Ovary (tissue), 9 donors: Measurements from ENCODE around the gene CCNT1. TPM values are rescaled to one million over a fixed set of nuclear protein-coding genes. Genes with fewer than 3 reads are reported as not detected.
"Not testable (repeated sequence)": the region's sequence is repeated elsewhere in the genome, so short reads cannot be mapped to it uniquely, and the experiment has no call there.

Experiments used
- DNase-seq, 5 donors: peaks; one replicate each; pipeline ENCODE4 v3.0.0-alpha.2; 2019 to 2020
- H3K27ac ChIP-seq, 2 donors: fragments of 200-600 bp; one replicate each; pipeline versions ENCODE4 v1.5.1 to v1.8.0; 2019 to 2022
- H3K27me3 ChIP-seq: fragments of 200-600 bp; one replicate; pipeline ENCODE4 v1.8.0; 2022
- H3K36me3 ChIP-seq: fragments of 200-600 bp; sonication (generic); one replicate; pipeline ENCODE4 v1.5.1; 2019
- H3K4me1 ChIP-seq: one replicate; pipeline ENCODE4 v1.8.1; 2013; ENCODE audit warnings: mild to moderate bottlenecking, moderate library complexity; ENCODE audit not compliant: insufficient read depth
- H3K4me3 ChIP-seq: fragments of 200-600 bp; sonication (generic); one replicate; pipeline ENCODE4 v1.5.1; 2017
- H3K9me3 ChIP-seq, 2 donors: fragments of 200-600 bp in 1 of 2; sonication (generic) in 1 of 2; one replicate each; pipeline versions ENCODE4 v1.5.1 to v1.8.1; 2013 to 2019; ENCODE audit warnings: mild to moderate bottlenecking in 1 of 2, moderate library complexity in 1 of 2
- EP300 ChIP-seq: sonication (generic); formaldehyde crosslinking; IDR thresholded peaks from one replicate; pipeline ENCODE4 v1.6.1; 2017; ENCODE audit warnings: antibody characterized with exemption
- POLR2A ChIP-seq: fragments of 450-650 bp; IDR thresholded peaks from one replicate; pipeline ENCODE4 v1.6.1; 2017; ENCODE audit warnings: antibody characterized with exemption, mild to moderate bottlenecking, moderate library complexity
- WGBS, 3 donors: extraction: QIAGEN DNeasy Blood & Tissue Kit in 1 of 3; methylation state at CpG; one replicate each; pipeline versions ENCODE4 v1.1.5 to v1.1.7; 2013 to 2017; 5-methylcytosine and 5-hydroxymethylcytosine counted together
- intact Hi-C, 4 donors: fragments of 100-400 bp; cut with DNase I; formaldehyde crosslinking; loops; one replicate each; pipeline versions ENCODE4 v1.11.0 to v1.15.1; 2022 to 2023
- polyA plus RNA-seq, 2 donors: library from polyadenylated mRNA; stranded (reverse); fragments of 200-250 nt in 1 of 2; fragments of 350-450 nt in 1 of 2; fragmentation: Illumina TruSeq in 1 of 2; extraction: RNeasy Lipid Tissue Mini Kit (QIAGEN cat#74804) in 1 of 2; gene quantifications; one replicate each; pipeline ENCODE4 v1.2.3, GENCODE V29; 2013 to 2014
- total RNA-seq, 7 donors: library from RNA; depleted of rRNA in 2 of 7; stranded (reverse); fragments of >200 nt in 2 of 7; fragmentation: NEBNext Ultra II Directional in 3 of 7; extraction: Animal tissue kit (Norgen Biotek cat#: 25700) in 3 of 7; gene quantifications; one replicate each; pipeline versions ENCODE4 v1.1.0 to v1.2.4, GENCODE V29; 2016 to 2023
- TF ChIP-seq, protein P1 (sequence below), 3 donors: fragments of 450-650 bp in 2 of 3; fragments of 200-600 bp in 1 of 3; IDR thresholded peaks; one replicate each; pipeline versions ENCODE4 v1.5.1 to v1.8.0; 2016 to 2022; ENCODE audit warnings: antibody characterized with exemption in 3 of 3, mild to moderate bottlenecking in 1 of 3
- donor health status: DM: no; HTN: no; CAD: no; lungs with moderate emphysema.
- donor health status: DM: no; HTN: no; CAD: no.
- donor health status: Bipolar disorder and iron deficiency.
- donor health status: DM: yes; HTN: yes; CAD: no.
- donor health status: DM: no; HTN: no; CAD: no.
- donor health status: DM: yes; HTN: yes; CAD: no.

CCNT1 gene
- total and polyA plus RNA-seq, 9 donors = 7.5 to 48.8 (median 33.4) TPM

GRCh38 chr12:48659863-48660262 lies 56.6 kb downstream of the CCNT1 start:
- Histone ChIP-seq H3K36me3 (no peaks in the 10 kb centered on the region), H3K4me3 (no peak overlapping the region), H3K27me3 (no peaks in the 10 kb centered on the region), H3K27ac (no peak overlapping the region), H3K9me3 (no peaks in the 10 kb centered on the region), H3K4me1 (no peaks in the 10 kb centered on the region)
- WGBS, 3 donors = 93 to 95% (median 94%) methylated on average over 4 of the region's 4 CpGs
- intact Hi-C loops = no loop called here
- DNase-seq = no peak
- TF ChIP-seq POLR2A = no peak
- no peak for TF ChIP-seq EP300
- TF ChIP-seq, protein P1, sequence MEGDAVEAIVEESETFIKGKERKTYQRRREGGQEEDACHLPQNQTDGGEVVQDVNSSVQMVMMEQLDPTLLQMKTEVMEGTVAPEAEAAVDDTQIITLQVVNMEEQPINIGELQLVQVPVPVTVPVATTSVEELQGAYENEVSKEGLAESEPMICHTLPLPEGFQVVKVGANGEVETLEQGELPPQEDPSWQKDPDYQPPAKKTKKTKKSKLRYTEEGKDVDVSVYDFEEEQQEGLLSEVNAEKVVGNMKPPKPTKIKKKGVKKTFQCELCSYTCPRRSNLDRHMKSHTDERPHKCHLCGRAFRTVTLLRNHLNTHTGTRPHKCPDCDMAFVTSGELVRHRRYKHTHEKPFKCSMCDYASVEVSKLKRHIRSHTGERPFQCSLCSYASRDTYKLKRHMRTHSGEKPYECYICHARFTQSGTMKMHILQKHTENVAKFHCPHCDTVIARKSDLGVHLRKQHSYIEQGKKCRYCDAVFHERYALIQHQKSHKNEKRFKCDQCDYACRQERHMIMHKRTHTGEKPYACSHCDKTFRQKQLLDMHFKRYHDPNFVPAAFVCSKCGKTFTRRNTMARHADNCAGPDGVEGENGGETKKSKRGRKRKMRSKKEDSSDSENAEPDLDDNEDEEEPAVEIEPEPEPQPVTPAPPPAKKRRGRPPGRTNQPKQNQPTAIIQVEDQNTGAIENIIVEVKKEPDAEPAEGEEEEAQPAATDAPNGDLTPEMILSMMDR (IDR thresholded peaks at IDR 0.05) = no peak

DNA sequence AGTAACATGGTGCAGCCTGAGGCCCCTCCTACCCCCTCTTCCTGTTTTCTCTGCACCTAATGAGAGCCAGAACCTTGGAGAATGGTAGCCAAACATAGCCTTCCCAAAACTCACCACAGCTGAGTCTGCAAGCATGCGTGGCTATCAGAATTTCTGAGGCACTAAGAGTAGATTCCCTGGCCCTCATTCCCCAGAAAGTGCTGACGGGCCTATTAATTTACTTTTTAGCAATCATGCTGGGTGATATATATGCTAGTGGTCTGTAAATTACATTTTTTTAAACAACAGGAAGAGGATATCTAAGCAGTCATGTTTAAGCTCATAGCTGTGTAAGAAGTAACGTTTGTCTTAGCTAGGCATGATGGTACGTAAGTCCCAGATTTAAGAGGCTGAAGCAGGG lies 64.8 kb downstream of the CCNT1 start:
- Histone ChIP-seq H3K36me3 (no peaks in the 10 kb centered on the region), H3K27ac (no peak overlapping the region), H3K4me1 (no peaks in the 10 kb centered on the region), H3K4me3 (no peak overlapping the region), H3K27me3 (no peaks in the 10 kb centered on the region), H3K9me3 (no peaks in the 10 kb centered on the region)
- intact Hi-C loops = no loop called here
- TF ChIP-seq POLR2A = no peak
- TF ChIP-seq, protein P1 (IDR thresholded peaks at IDR 0.05) = no peak
- no peak for TF ChIP-seq EP300
- 55 to 71% (median 68%) methylated on average over 4 of the region's 4 CpGs for WGBS, 3 donors
- no peak for DNase-seq

DNA sequence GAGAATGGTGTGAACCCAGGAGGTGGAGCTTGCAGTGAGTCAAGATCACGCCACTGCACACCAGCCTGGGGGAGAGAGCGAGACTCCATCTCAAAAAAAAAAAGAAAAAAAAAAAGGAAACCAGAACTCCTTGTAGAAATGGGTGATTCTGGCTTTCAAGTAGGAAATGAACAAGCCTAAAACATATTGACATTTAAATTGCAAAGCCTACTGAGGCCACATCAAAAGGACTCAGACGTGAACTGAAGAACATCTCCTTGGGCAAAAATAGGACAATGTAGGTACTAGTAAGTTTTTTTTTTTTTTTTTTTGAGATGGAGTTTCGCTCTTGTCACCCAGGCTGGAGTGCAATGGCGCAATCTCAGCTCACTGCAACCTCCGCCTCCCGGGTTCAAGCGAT lies 71.2 kb downstream of the CCNT1 start:
- H3K9me3 ChIP-seq, H3K4me1 ChIP-seq, DNase-seq, H3K36me3 ChIP-seq, intact Hi-C loops, H3K4me3 ChIP-seq, H3K27ac ChIP-seq, H3K27me3 ChIP-seq: not testable (repeated sequence)
- 94 to 97% (median 96%) methylated on average over 8 of the region's 8 CpGs for WGBS, 3 donors

DNA sequence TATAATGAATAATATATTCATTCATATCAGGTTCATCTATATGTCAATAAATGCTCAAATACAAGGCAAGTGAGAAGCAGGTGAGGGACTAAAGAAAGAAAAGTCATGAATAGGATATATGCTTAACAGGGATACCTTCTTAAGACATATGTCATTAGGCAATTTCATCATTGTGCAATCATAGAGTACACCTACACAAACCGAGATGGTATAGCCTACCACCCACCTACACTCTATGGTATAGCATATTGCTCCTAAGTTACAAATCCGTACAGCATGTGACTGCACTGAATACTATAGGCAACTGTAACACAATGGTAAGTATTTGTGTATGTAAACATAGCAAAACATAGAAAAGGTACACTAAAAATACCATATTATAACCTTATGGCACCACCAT lies 73.5 kb downstream of the CCNT1 start:
- DNase-seq = no peak
- Histone ChIP-seq H3K27me3 (no peaks in the 10 kb centered on the region), H3K36me3 (no peaks in the 10 kb centered on the region), H3K27ac (no peak overlapping the region), H3K4me1 (no peaks in the 10 kb centered on the region), H3K9me3 (no peaks in the 10 kb centered on the region), H3K4me3 (no peak overlapping the region)
- TF ChIP-seq POLR2A (no peak), EP300 (no peak)
- TF ChIP-seq, protein P1 (IDR thresholded peaks at IDR 0.05) = no peak
- intact Hi-C loops = no loop called here
- 95 to 98% (median 96%) methylated on average over 2 of the region's 2 CpGs for WGBS, 3 donors

- H3K4me3 ChIP-seq, H3K27ac ChIP-seq, intact Hi-C loops, H3K27me3 ChIP-seq, DNase-seq, H3K4me1 ChIP-seq, H3K36me3 ChIP-seq, H3K9me3 ChIP-seq: not testable (repeated sequence)
- 86 to 97% (median 94%) methylated on average over 50 to 54 of the region's 54 CpGs for WGBS, 3 donors
These were observed 74.6 kb downstream of the CCNT1 start for GRCh38 chr12:48641752-48642555.
